CD14-positive monocyte (primary cell): Measurements from ENCODE around the gene SPATA31C2. TPM values are rescaled to one million over a fixed set of nuclear protein-coding genes. Genes with fewer than 3 reads are reported as not detected.
"Not testable (repeated sequence)": the region's sequence is repeated elsewhere in the genome, so short reads cannot be mapped to it uniquely, and the experiment has no call there.

Experiments
- DNase-seq, 3 donors: peaks; one replicate each; pipeline ENCODE4 v3.0.0-alpha.2; 2011 to 2022
- H2AFZ ChIP-seq: 2 replicates; pipeline ENCODE4 v1.6.0; 2012; ENCODE audit warnings: mild to moderate bottlenecking, low read depth, low read length, inconsistent platforms; ENCODE audit not compliant: insufficient read depth, poor library complexity, severe bottlenecking
- H3K27ac ChIP-seq, 2 donors: 1 replicate in 1 of 2; 2 replicates in 1 of 2; pipeline ENCODE4 v1.5.1; 2012 to 2013; ENCODE audit warnings: low read length in 2 of 2, control low read depth in 1 of 2, inconsistent platforms in 1 of 2, low read depth in 1 of 2, mild to moderate bottlenecking in 1 of 2
- H3K27me3 ChIP-seq, 2 donors: one replicate each; pipeline versions ENCODE4 v1.6.0 to v1.6.1; 2011 to 2013; ENCODE audit warnings: low read length in 2 of 2; ENCODE audit not compliant: control insufficient read depth in 2 of 2, insufficient read depth in 2 of 2
- H3K36me3 ChIP-seq, 2 donors: replicated peaks in 1 of 2; 1 replicate in 1 of 2; 2 replicates in 1 of 2; pipeline versions ENCODE4 v1.5.1 to v1.6.1; 2012 to 2013; ENCODE audit warnings: low read length in 2 of 2, control low read depth in 1 of 2, inconsistent platforms in 1 of 2, mild to moderate bottlenecking in 1 of 2; ENCODE audit not compliant: insufficient read depth in 2 of 2, control insufficient read depth in 1 of 2
- H3K4me1 ChIP-seq, 2 donors: 1 replicate in 1 of 2; 2 replicates in 1 of 2; pipeline versions ENCODE4 v1.5.1 to v1.6.1; 2012 to 2013; ENCODE audit warnings: low read length in 2 of 2, control low read depth in 1 of 2, inconsistent platforms in 1 of 2, mild to moderate bottlenecking in 1 of 2, moderate library complexity in 1 of 2; ENCODE audit not compliant: insufficient read depth in 2 of 2, control insufficient read depth in 1 of 2
- H3K4me2 ChIP-seq: replicated peaks from 2 replicates; pipeline ENCODE3; 2012; ENCODE audit warnings: low read length, moderate library complexity, mild to moderate bottlenecking; ENCODE audit not compliant: poor library complexity, severe bottlenecking; ENCODE audit errors: extremely low read depth
- H3K4me3 ChIP-seq, 3 experiments: fragments of 200-600 bp in 1 of 3; sonication (generic) in 1 of 3; replicated peaks in 1 of 3; 1 replicate in 2 of 3; 2 replicates in 1 of 3; pipeline ENCODE4 v1.5.1; 2011 to 2013; ENCODE audit warnings: low read length in 3 of 3, mild to moderate bottlenecking in 3 of 3, control low read depth in 2 of 3, low read depth in 2 of 3, inconsistent platforms in 1 of 3, moderate library complexity in 1 of 3
- H3K79me2 ChIP-seq: 2 replicates; pipeline ENCODE4 v1.6.0; 2012; ENCODE audit warnings: mild to moderate bottlenecking, control low read depth, inconsistent platforms, low read length, moderate library complexity; ENCODE audit not compliant: insufficient read depth
- H3K9ac ChIP-seq: 2 replicates; pipeline ENCODE4 v1.6.0; 2017; ENCODE audit warnings: low read length, mild to moderate bottlenecking; ENCODE audit not compliant: insufficient read depth, poor library complexity, severe bottlenecking
- H3K9me3 ChIP-seq, 2 donors: replicated peaks in 1 of 2; 1 replicate in 1 of 2; 2 replicates in 1 of 2; pipeline versions ENCODE4 v1.5.1 to v1.6.1; 2012 to 2013; ENCODE audit warnings: low read length in 2 of 2, control low read depth in 1 of 2; ENCODE audit not compliant: control insufficient read depth in 1 of 2, insufficient read depth in 1 of 2
- H4K20me1 ChIP-seq: 2 replicates; pipeline ENCODE4 v1.6.0; 2012; ENCODE audit warnings: mild to moderate bottlenecking, low read length, control low read depth, moderate library complexity; ENCODE audit not compliant: insufficient read depth
- H3K27ac Mint-ChIP-seq, 7 donors: one replicate each; pipeline ENCODE4 v1.8.0; 2020; ENCODE audit warnings: mild to moderate bottlenecking in 7 of 7, mixed read lengths in 7 of 7, moderate library complexity in 6 of 7, inconsistent platforms in 2 of 7
- H3K27me3 Mint-ChIP-seq, 3 donors: one replicate each; pipeline ENCODE4 v1.8.0; 2021 to 2022; ENCODE audit warnings: low read depth in 3 of 3, mild to moderate bottlenecking in 3 of 3, mixed read lengths in 3 of 3, moderate library complexity in 3 of 3, inconsistent platforms in 1 of 3
- H3K36me3 Mint-ChIP-seq, 2 donors: one replicate each; pipeline ENCODE4 v1.8.0; 2020; ENCODE audit warnings: mixed read lengths in 2 of 2, inconsistent platforms in 1 of 2, mild to moderate bottlenecking in 1 of 2
- H3K4me1 Mint-ChIP-seq: one replicate; pipeline ENCODE4 v1.8.0; 2020; ENCODE audit warnings: mild to moderate bottlenecking, mixed read lengths
- H3K4me3 Mint-ChIP-seq, 2 donors: one replicate each; pipeline ENCODE4 v1.8.0; 2020; ENCODE audit warnings: mild to moderate bottlenecking in 2 of 2, mixed read lengths in 2 of 2, moderate library complexity in 1 of 2
- H3K9me3 Mint-ChIP-seq, 7 donors: one replicate each; pipeline ENCODE4 v1.8.0; 2020 to 2022; ENCODE audit warnings: mixed read lengths in 7 of 7, mild to moderate bottlenecking in 6 of 7, moderate library complexity in 6 of 7, inconsistent platforms in 2 of 7
- WGBS: methylation state at CpG from one replicate; pipeline ENCODE4 v1.1.5; 2013; ENCODE audit warnings: missing lambda C conversion rate; ENCODE audit not compliant: insufficient coverage; 5-methylcytosine and 5-hydroxymethylcytosine counted together
- intact Hi-C, 2 donors: fragments of 100-400 bp; cut with micrococcal nuclease; formaldehyde crosslinking; loops; one replicate each; pipeline versions ENCODE4 v1.15.0 to v1.15.1; 2023
- polyA minus RNA-seq: library from RNA; depleted of rRNA, polyadenylated mRNA; stranded (reverse); fragments of >200 nt; gene quantifications from 2 replicates; pipeline ENCODE4 v1.2.3, GENCODE V29; 2012
- polyA plus RNA-seq, 3 donors: library from polyadenylated mRNA; depleted of rRNA in 1 of 3; unstranded in 2 of 3; stranded (reverse) in 1 of 3; fragments of 300-500 nt in 2 of 3; fragments of >200 nt in 1 of 3; fragmentation: Illumina TruSeq in 2 of 3; gene quantifications; 1 replicate in 2 of 3; 2 replicates in 1 of 3; pipeline ENCODE4 v1.2.3, GENCODE V29; 2012 to 2021
- total RNA-seq, 12 experiments: library from RNA in 1 of 12; stranded (reverse) in 1 of 12; fragments of 120-200 nt in 1 of 12; gene quantifications; one replicate each; pipeline ENCODE4 v1.2.4 and lab custom pipeline; 2013 to 2026; ENCODE audit warnings: mixed read lengths in 6 of 12, inconsistent platforms in 1 of 12
- TF ChIP-seq, protein P1 (sequence below): fragments of 200-600 bp; IDR thresholded peaks from one replicate; pipeline ENCODE4 v1.8.0; 2022; ENCODE audit warnings: antibody characterized with exemption, mild to moderate bottlenecking

SPATA31C2 gene
- not detected for total RNA-seq (2013)
- polyA plus RNA-seq (not detected), polyA minus RNA-seq (under 0.01 TPM in 1 of 2 replicates, not detected in the other), total RNA-seq (lab: John Stamatoyannopoulos, UW) (0 to 0.45 (median 0) reads per million in 11 experiments)

DNA sequence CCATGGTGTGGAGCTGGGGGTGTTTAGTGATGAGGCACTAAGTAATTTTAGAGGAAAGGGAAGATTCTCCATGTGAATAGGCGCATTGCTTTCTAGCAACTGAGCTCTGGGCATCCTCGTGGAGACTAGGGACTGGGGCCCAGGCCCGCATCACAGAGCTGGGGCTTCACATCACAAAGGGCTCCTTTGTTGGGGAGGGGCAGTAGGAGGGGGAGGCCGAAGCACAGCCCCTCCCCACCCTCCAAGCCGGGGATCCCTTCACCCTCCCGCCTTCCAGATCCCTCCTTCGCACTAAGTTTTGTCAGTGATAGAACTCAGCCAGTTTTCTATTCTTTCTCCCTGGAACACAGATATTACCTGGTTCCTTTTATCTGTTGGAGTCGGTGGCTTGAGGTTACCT lies at the start of gene SPATA31C2:
Gene SPATA31C2, minus strand, starts transcription at position 101 of the 400 bp plus-strand sequence. Its CDS starts 29 bp downstream, at position 72.
- H3K9me3 Mint-ChIP-seq, H2AFZ ChIP-seq, DNase-seq, H3K4me1 ChIP-seq, H3K27me3 Mint-ChIP-seq, H3K9me3 ChIP-seq, H3K9ac ChIP-seq, H3K4me2 ChIP-seq, H3K27ac ChIP-seq, H3K27me3 ChIP-seq, intact Hi-C loops, H3K27ac Mint-ChIP-seq, H3K79me2 ChIP-seq, H3K36me3 Mint-ChIP-seq, H3K4me3 Mint-ChIP-seq, H3K36me3 ChIP-seq, H3K4me1 Mint-ChIP-seq, H3K4me3 ChIP-seq, H4K20me1 ChIP-seq: not testable (repeated sequence)
- WGBS: no CpG with 5 or more reads among the region's 8 CpGs

DNA sequence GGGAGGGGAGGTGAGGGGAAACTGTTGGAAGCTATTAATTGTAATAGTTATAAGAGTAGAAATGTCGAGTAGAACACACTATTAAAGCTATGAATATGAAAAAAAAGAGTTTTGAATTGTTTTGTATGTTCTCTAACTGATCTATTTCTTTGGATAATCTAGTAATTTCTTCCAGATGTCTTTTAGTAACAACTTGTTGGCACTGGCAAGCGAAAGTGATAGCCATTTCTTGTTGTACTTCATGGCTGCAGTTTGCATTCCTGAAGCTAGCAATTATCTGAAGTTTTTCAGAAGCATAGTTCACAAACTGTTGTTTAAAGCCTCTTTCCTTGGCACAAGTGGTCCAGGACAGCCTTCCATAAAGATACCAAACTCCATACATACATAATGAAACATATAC lies 49.4 kb upstream of the SPATA31C2 start:
- 91% methylated on average over 1 of the region's 2 CpGs for WGBS
- intact Hi-C loops: no loop called here
- Histone ChIP-seq H3K4me1 (no peaks in the 10 kb centered on the region), H3K27me3 (no peaks in the 10 kb centered on the region), H2AFZ (no peak overlapping the region), H4K20me1 (no peaks in the 10 kb centered on the region), H3K36me3 (no peaks in the 10 kb centered on the region), H3K4me2 (no peak overlapping the region), H3K27ac (no peak overlapping the region), H3K79me2 (no peaks in the 10 kb centered on the region), H3K9ac (no peak overlapping the region), H3K9me3 (no peaks in the 10 kb centered on the region), H3K4me3 (no peak overlapping the region)
- no peaks in the 10 kb centered on the region for H3K4me1 Mint-ChIP-seq
- H3K36me3 Mint-ChIP-seq: no peaks in the 10 kb centered on the region
- TF ChIP-seq, protein P1, sequence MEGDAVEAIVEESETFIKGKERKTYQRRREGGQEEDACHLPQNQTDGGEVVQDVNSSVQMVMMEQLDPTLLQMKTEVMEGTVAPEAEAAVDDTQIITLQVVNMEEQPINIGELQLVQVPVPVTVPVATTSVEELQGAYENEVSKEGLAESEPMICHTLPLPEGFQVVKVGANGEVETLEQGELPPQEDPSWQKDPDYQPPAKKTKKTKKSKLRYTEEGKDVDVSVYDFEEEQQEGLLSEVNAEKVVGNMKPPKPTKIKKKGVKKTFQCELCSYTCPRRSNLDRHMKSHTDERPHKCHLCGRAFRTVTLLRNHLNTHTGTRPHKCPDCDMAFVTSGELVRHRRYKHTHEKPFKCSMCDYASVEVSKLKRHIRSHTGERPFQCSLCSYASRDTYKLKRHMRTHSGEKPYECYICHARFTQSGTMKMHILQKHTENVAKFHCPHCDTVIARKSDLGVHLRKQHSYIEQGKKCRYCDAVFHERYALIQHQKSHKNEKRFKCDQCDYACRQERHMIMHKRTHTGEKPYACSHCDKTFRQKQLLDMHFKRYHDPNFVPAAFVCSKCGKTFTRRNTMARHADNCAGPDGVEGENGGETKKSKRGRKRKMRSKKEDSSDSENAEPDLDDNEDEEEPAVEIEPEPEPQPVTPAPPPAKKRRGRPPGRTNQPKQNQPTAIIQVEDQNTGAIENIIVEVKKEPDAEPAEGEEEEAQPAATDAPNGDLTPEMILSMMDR: no peak
- H3K4me3 Mint-ChIP-seq: no peak overlapping the region
- H3K27ac Mint-ChIP-seq: no peak overlapping the region
- H3K9me3 Mint-ChIP-seq: peaks cover 0 to 6% (median 2%) of the 10 kb centered on the region in 7 donors
- peaks cover 0 to 6% (median 2%) of the 10 kb centered on the region in 3 donors for H3K27me3 Mint-ChIP-seq
- DNase-seq: no peak
